ENCODE data around the gene NXPH3. TPM values are rescaled to one million over a fixed set of nuclear protein-coding genes. Genes with fewer than 3 reads are reported as not detected.
A peak's percentile ranks its signal among the peaks of the same experiment; 100 is the strongest.
"Not testable (repeated sequence)": the region's sequence is repeated elsewhere in the genome, so short reads cannot be mapped to it uniquely, and the experiment has no call there.

NXPH3 gene
- total and polyA plus RNA-seq, 2 of the 13 experiments (the other 11 are each of a cell fraction or from before 2014, with no cell fraction given) = 0.04 to 0.58 TPM

GRCh38 chr17:49567871-49568694, 7.6 kb upstream of the NXPH3 start (continued):
- TF ChIP-seq, protein P1, sequence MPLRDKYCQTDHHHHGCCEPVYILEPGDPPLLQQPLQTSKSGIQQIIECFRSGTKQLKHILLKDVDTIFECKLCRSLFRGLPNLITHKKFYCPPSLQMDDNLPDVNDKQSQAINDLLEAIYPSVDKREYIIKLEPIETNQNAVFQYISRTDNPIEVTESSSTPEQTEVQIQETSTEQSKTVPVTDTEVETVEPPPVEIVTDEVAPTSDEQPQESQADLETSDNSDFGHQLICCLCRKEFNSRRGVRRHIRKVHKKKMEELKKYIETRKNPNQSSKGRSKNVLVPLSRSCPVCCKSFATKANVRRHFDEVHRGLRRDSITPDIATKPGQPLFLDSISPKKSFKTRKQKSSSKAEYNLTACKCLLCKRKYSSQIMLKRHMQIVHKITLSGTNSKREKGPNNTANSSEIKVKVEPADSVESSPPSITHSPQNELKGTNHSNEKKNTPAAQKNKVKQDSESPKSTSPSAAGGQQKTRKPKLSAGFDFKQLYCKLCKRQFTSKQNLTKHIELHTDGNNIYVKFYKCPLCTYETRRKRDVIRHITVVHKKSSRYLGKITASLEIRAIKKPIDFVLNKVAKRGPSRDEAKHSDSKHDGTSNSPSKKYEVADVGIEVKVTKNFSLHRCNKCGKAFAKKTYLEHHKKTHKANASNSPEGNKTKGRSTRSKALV (CRISPR knock-in tag; IDR thresholded peaks at IDR 0.05) = peak; percentile 26; the same call in 1 of the 2 replicates
- no peak for TF ChIP-seq ZNF569 (CRISPR knock-in tag; IDR thresholded peaks at IDR 0.05; ENCODE audit: borderline replicate concordance)
- no peak for TF ChIP-seq MLX (CRISPR knock-in tag; IDR thresholded peaks at IDR 0.05)
- no peak for TF ChIP-seq PLSCR1 (CRISPR knock-in tag; IDR thresholded peaks at IDR 0.05; ENCODE audit: borderline replicate concordance)

GRCh38 chr17:49568695-49569047, 7.0 kb upstream of the NXPH3 start:
- not testable (repeated sequence) for H4K20me1 ChIP-seq (ENCODE audit: insufficient read depth, low read length); H3K27ac ChIP-seq (ENCODE audit: extremely low read length, insufficient read depth, low read length); FAIRE-seq; H2AFZ ChIP-seq (ENCODE audit: low read length); ATAC-seq; H3K36me3 ChIP-seq (replicated peaks in 1 of 2; ENCODE audit: control insufficient read depth in 1 of 2, insufficient read depth in 2 of 2, low read length in 2 of 2); DNase-seq (ENCODE audit: low spot score); H3K79me2 ChIP-seq (ENCODE audit: insufficient read depth, low read length); H3K9ac ChIP-seq (ENCODE audit: insufficient read depth, low read depth, low read length); H3K9me3 ChIP-seq (ENCODE audit: low read length); BruUV-seq (replicated peaks); TF ChIP-seq SOX13 (CRISPR knock-in tag; conservative IDR thresholded peaks at IDR 0.05 in 1 of 2, IDR thresholded peaks at IDR 0.05 in 1 of 2)
- intact Hi-C loops (cut with micrococcal nuclease; ENCODE audit: unreplicated experiment) = loop anchor here (1.0 to 10.0 kb wide), 5 partner anchors 127 to 429 kb away; partner anchors contain the start of gene DLX3
- Histone ChIP-seq H3K4me3 (replicated peaks in 1 of 3; ENCODE audit: insufficient read depth in 1 of 3, low read depth in 2 of 3, low read length in 3 of 3) (peak overlapping the region in 2 of 3 experiments; percentile 41 to 76; a peak in 3 of 6 replicates), H3K4me2 (ENCODE audit: low read depth, low read length) (peak overlapping the region; percentile 96), H3K4me1 (ENCODE audit: insufficient read depth, low read length) (peaks cover 45% of the 10 kb centered on the region), H3K27me3 (ENCODE audit: control insufficient read depth in 1 of 2, insufficient read depth in 2 of 2, low read length in 2 of 2) (peaks cover 0 to 32% of the 10 kb centered on the region in 2 experiments; a peak in 3 of 5 replicates)
- CTCF ChIA-PET (ENCODE audit: low intra/inter-chr PET ratio, low total read pairs) = interaction anchor here (0.9 to 6.1 kb wide), 8 partner anchors 12 to 429 kb away, joined by 3 to 210 read pairs (median 12); partner anchors contain the start of gene SLC35B1
- POLR2A ChIA-PET = interaction anchor here (1.7 kb wide), 1 partner anchor 220 kb away, joined by 6 read pairs; the partner anchor contains the start of gene KAT7
- TF ChIP-seq ZBTB33 (CRISPR knock-in tag; IDR thresholded peaks at IDR 0.05) = peak; percentile 52; the same call in 1 of the 2 replicates
- TF ChIP-seq SOX13 (IDR thresholded peaks at IDR 0.05) = 0 out of 2 replicates have a peak, but pooled peaks have one; percentile 1
- 0 out of 2 replicates have a peak, but pooled peaks have one; percentile 4 for TF ChIP-seq CHD4 (IDR thresholded peaks at IDR 0.05; ENCODE audit: borderline replicate concordance, low read length)
- peak; percentile 84; the same call in 1 of the 2 replicates for TF ChIP-seq ZNF460 (CRISPR knock-in tag; IDR thresholded peaks at IDR 0.05; ENCODE audit: borderline replicate concordance)
- in situ Hi-C loops (cut with HindIII; ENCODE audit: extremely low pct_ligation_motif_present, low pct_unique_long_range_greater_than_20kb) = loop anchor here (5.0 kb wide), 4 partner anchors 134 to 429 kb away; partner anchors contain the start of genes DLX3, KAT7 and TAC4
- WGBS (ENCODE audit: low lambda C conversion rate) = 57% methylated on average over 7 of the region's 7 CpGs

Measured in HepG2 (cell line).